CD4-positive, alpha-beta T cell treated with Interferon gamma for 1 hour (primary cell): ENCODE data around the gene CCDC121.

Experiments
- DNase-seq: peaks from one replicate; pipeline ENCODE4 v3.0.0-alpha.2; 2020

The CCDC121 gene

GRCh38 chr2:27581417-27582128 lies 47.2 kb downstream of the CCDC121 start:
- DNase-seq = no peak
